Ovary (tissue), 3 donors: ENCODE data around the gene NPAS3.

Experiments
- EP300 ChIP-seq: sonication (generic); formaldehyde crosslinking; IDR thresholded peaks from one replicate; pipeline ENCODE4 v1.6.1; 2017; ENCODE audit warnings: antibody characterized with exemption
- TF ChIP-seq, protein P1 (sequence below), 3 donors: fragments of 450-650 bp in 2 of 3; fragments of 200-600 bp in 1 of 3; IDR thresholded peaks; one replicate each; pipeline versions ENCODE4 v1.5.1 to v1.8.0; 2016 to 2022; ENCODE audit warnings: antibody characterized with exemption in 3 of 3, mild to moderate bottlenecking in 1 of 3
- donor health status: DM: no; HTN: no; CAD: no.

- no peak for TF ChIP-seq EP300
- TF ChIP-seq, protein P1, sequence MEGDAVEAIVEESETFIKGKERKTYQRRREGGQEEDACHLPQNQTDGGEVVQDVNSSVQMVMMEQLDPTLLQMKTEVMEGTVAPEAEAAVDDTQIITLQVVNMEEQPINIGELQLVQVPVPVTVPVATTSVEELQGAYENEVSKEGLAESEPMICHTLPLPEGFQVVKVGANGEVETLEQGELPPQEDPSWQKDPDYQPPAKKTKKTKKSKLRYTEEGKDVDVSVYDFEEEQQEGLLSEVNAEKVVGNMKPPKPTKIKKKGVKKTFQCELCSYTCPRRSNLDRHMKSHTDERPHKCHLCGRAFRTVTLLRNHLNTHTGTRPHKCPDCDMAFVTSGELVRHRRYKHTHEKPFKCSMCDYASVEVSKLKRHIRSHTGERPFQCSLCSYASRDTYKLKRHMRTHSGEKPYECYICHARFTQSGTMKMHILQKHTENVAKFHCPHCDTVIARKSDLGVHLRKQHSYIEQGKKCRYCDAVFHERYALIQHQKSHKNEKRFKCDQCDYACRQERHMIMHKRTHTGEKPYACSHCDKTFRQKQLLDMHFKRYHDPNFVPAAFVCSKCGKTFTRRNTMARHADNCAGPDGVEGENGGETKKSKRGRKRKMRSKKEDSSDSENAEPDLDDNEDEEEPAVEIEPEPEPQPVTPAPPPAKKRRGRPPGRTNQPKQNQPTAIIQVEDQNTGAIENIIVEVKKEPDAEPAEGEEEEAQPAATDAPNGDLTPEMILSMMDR (IDR thresholded peaks at IDR 0.05), result no peak
These were observed 566.7 kb downstream of the NPAS3 start for GRCh38 chr14:33505266-33505962.
